Lower lobe of right lung (tissue), 2 donors: ENCODE measurements around the gene BCAT1. TPM values are rescaled to one million over a fixed set of nuclear protein-coding genes. Genes with fewer than 3 reads are reported as not detected.

Experiments used
- ATAC-seq, 2 donors: fragments of 200-7000 bp; cut with Tn5 transposase; one replicate each; pipeline ENCODE4 v1.9.1; 2020 to 2022; ENCODE audit warnings: mild to moderate bottlenecking in 2 of 2, moderate library complexity in 2 of 2
- DNase-seq: peaks from one replicate; pipeline ENCODE4 v3.0.0-alpha.2; 2020
- H3K27ac ChIP-seq: fragments of 200-600 bp; one replicate; pipeline ENCODE4 v1.8.0; 2022
- H3K27me3 ChIP-seq: fragments of 200-600 bp; one replicate; pipeline ENCODE4 v1.8.0; 2022; ENCODE audit warnings: low read depth
- H3K36me3 ChIP-seq: fragments of 200-600 bp; one replicate; pipeline ENCODE4 v1.8.0; 2022; ENCODE audit warnings: mild to moderate bottlenecking
- H3K4me1 ChIP-seq: fragments of 200-600 bp; one replicate; pipeline ENCODE4 v1.8.0; 2022
- H3K4me3 ChIP-seq: fragments of 200-600 bp; one replicate; pipeline ENCODE4 v1.8.0; 2022; ENCODE audit warnings: mild to moderate bottlenecking
- H3K9me3 ChIP-seq: fragments of 200-600 bp; one replicate; pipeline ENCODE4 v1.8.0; 2022
- CTCF ChIP-seq: fragments of 200-600 bp; IDR thresholded peaks from one replicate; pipeline ENCODE4 v1.8.0; 2022; ENCODE audit warnings: antibody characterized with exemption, mild to moderate bottlenecking
- intact Hi-C: fragments of 100-400 bp; cut with DNase I; formaldehyde crosslinking; loops from one replicate; pipeline ENCODE4 v1.11.0; 2022
- total RNA-seq: library from RNA; stranded (reverse); fragmentation: NEBNext Ultra II Directional; extraction: Animal tissue kit (Norgen Biotek cat#: 25700); gene quantifications from one replicate; pipeline ENCODE4 v1.2.1, GENCODE V29; 2021
- donor health status: DM: no; HTN: yes; CAD: no; lungs with severe emphysema.

The BCAT1 gene
- total RNA-seq, 1 donor from 2014 or later = 50.6 TPM

- no peaks in the 10 kb centered on the region for H3K9me3 ChIP-seq
- DNase-seq (no peak), ATAC-seq (no peak)
- no peak overlapping the region for H3K4me3 ChIP-seq
- H3K27me3 ChIP-seq = no peaks in the 10 kb centered on the region
- TF ChIP-seq CTCF = no peak
- no peak overlapping the region for H3K27ac ChIP-seq
- no peaks in the 10 kb centered on the region for H3K36me3 ChIP-seq
- H3K4me1 ChIP-seq = no peaks in the 10 kb centered on the region
- intact Hi-C loops = no loop called here
Observed at GRCh38 chr12:24767016-24767415, 181.9 kb downstream of the BCAT1 start.

GRCh38 chr12:24764712-24765111, 184.2 kb downstream of the BCAT1 start:
- ATAC-seq (no peak), DNase-seq (no peak)
- Histone ChIP-seq H3K4me3 (no peak overlapping the region), H3K27ac (no peak overlapping the region), H3K9me3 (no peaks in the 10 kb centered on the region), H3K4me1 (no peaks in the 10 kb centered on the region), H3K27me3 (no peaks in the 10 kb centered on the region), H3K36me3 (no peaks in the 10 kb centered on the region)
- intact Hi-C loops = no loop called here
- no peak for TF ChIP-seq CTCF

- DNase-seq (no peak), ATAC-seq (peak in 1 of 2 donors; percentile 78)
- no peaks in the 10 kb centered on the region for H3K27me3 ChIP-seq
- no peaks in the 10 kb centered on the region for H3K4me1 ChIP-seq
- H3K36me3 ChIP-seq = no peaks in the 10 kb centered on the region
- H3K27ac ChIP-seq = peak overlapping the region; percentile 44
- no peak for TF ChIP-seq CTCF
- no peak overlapping the region for H3K4me3 ChIP-seq
- no peaks in the 10 kb centered on the region for H3K9me3 ChIP-seq
- intact Hi-C loops = no loop called here
Observed at GRCh38 chr12:24760606-24761378, 188.1 kb downstream of the BCAT1 start.

GRCh38 chr12:24760162-24760561, 188.7 kb downstream of the BCAT1 start:
- H3K27me3 ChIP-seq = no peaks in the 10 kb centered on the region
- no peaks in the 10 kb centered on the region for H3K36me3 ChIP-seq
- TF ChIP-seq CTCF = no peak
- no peak for ATAC-seq
- H3K4me1 ChIP-seq = no peaks in the 10 kb centered on the region
- no peak for DNase-seq
- no peak overlapping the region for H3K4me3 ChIP-seq
- intact Hi-C loops = no loop called here
- peak overlapping the region; percentile 44 for H3K27ac ChIP-seq
- H3K9me3 ChIP-seq = no peaks in the 10 kb centered on the region

Other genes starting within 250 kb of the BCAT1 start
- 6.7 TPM for gene DNAI7, start 246.1 kb upstream of the BCAT1 start, total RNA-seq
- 24.7 TPM for gene ETFRF1, start 246.1 kb upstream of the BCAT1 start, total RNA-seq